ENCODE data around the gene RAD51.

DNA sequence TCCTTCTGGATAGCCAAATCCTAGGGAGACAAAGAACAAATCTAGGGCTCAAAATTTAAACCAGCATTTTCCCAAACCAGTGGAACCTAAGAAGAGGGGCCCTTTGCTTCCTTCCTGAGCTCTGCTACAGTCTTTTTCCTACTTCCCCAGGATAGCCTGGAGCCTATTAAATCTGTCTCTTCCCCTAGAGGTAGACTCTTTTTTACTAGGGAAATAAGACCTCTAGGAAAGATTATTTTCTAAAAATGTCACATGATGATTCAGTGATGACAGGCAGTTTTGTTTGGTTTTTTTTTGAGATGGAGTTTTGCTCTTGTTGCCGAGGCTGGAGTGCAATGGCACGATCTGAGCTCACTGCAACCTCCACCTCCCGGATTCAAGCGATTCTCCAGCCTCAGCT, 41.6 kb downstream of the RAD51 start:
- no peak for TF ChIP-seq EZH2 (IDR thresholded peaks at IDR 0.05)
- no peak for TF ChIP-seq CTCF (IDR thresholded peaks at IDR 0.05 in 2 of 3, conservative IDR thresholded peaks at IDR 0.05 in 1 of 3; ENCODE audit: borderline replicate concordance in 1 of 3, insufficient read depth in 1 of 3, low read depth in 2 of 3, low read length in 2 of 3)

All from HCT116 (cell line).